AG09319 (cell line): Measurements from ENCODE around the gene TMEM225B.
"Not testable (repeated sequence)": the region's sequence is repeated elsewhere in the genome, so short reads cannot be mapped to it uniquely, and the experiment has no call there.

ENCODE experiments used
- DNase-seq: peaks from one replicate; pipeline ENCODE4 v3.0.0-alpha.2; 2010; ENCODE audit warnings: low read depth; ENCODE audit errors: extremely low read depth
- TF ChIP-seq, protein P1 (sequence below): IDR thresholded peaks from 2 replicates; pipeline ENCODE4 v1.5.1; 2011; ENCODE audit warnings: low read depth, mild to moderate bottlenecking, inconsistent platforms, low read length, moderate library complexity

The TMEM225B gene

DNA sequence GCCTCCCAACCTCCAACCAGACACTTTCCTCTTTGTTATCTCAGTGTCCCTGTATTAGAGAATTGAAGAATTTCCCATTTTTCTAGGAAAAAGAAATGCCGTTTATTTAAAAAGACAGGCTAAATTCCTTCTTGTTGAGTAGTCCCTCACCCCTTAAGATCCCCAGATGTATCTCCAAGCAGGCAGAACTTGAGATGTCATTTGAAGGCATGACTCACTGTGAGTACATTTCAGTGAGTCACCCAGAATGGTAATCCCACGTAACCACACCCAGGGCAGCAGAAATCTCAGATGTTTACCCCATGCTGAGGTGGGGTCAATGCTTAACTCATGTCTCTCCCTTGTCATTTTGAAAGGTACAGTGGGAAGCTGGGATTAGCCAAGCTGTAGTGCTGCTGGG lies 35.2 kb upstream of the TMEM225B start:
- peak; percentile 92 for DNase-seq
- TF ChIP-seq, protein P1, sequence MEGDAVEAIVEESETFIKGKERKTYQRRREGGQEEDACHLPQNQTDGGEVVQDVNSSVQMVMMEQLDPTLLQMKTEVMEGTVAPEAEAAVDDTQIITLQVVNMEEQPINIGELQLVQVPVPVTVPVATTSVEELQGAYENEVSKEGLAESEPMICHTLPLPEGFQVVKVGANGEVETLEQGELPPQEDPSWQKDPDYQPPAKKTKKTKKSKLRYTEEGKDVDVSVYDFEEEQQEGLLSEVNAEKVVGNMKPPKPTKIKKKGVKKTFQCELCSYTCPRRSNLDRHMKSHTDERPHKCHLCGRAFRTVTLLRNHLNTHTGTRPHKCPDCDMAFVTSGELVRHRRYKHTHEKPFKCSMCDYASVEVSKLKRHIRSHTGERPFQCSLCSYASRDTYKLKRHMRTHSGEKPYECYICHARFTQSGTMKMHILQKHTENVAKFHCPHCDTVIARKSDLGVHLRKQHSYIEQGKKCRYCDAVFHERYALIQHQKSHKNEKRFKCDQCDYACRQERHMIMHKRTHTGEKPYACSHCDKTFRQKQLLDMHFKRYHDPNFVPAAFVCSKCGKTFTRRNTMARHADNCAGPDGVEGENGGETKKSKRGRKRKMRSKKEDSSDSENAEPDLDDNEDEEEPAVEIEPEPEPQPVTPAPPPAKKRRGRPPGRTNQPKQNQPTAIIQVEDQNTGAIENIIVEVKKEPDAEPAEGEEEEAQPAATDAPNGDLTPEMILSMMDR = no peak

DNA sequence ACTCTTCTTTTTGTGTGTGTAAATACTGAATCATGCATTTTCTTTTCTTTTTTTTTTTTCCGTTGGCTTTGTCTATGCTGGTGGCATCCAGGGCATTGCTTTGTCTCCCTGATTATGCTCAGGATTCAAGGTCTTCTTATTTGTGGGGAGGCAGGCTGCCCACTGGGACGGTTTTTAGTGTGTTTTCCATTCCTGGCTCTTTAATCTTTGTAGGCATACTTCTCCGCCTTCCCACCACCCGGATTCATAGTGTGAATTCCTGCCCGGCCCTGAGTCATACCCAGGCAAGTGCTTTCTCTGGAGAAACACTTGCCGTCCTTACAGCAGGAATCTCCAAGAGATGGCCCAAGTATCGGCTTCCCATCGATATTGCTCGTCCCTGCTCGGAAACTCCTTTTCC lies 34.4 kb upstream of the TMEM225B start:
- TF ChIP-seq, protein P1 = no peak
- peak; percentile 29 for DNase-seq

- not testable (repeated sequence) for DNase-seq
These were observed 29.3 kb upstream of the TMEM225B start for GRCh38 chr7:99568770-99569169.

DNA sequence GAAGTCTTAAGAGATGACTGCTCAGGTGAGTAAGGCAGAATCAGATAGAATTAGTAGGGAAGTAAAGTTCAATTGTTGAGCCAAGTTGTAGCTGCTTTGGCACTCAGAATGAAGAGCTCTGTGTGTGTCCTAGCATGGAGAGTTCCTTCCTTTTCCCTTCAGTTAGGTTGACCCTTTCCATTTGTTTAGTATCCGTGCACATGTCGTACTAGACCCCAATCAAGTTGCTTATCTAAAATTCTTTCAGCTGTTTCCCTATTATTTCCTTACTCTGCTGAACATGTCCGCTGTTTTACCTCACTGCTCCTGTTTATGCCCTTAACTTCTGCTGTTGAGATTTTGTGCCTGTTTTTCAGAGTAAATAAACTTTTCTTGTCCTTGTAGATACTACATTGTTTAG lies 26.3 kb upstream of the TMEM225B start:
- no peak for DNase-seq
- TF ChIP-seq, protein P1 = no peak

GRCh38 chr7:99573257-99573656 lies 24.8 kb upstream of the TMEM225B start:
- TF ChIP-seq, protein P1 = no peak
- DNase-seq = no peak

DNA sequence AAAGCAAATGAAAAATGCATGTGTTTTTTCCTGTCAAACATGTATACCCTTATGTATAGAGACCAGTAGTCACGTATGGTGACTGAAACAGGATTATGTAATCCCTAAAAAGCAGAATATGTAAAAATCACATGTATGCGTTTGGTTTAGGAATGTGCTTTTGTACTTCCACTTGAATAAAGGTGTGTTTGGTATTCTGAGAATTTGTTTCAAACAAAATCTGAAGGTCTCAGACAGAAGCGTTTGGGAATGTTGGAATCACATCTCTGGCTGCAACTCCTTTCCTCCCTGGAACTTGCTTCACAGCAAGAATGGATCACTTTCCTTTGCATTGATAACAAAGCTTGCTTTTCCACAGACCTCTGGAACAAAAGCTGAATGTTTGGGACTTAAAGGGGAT lies 21.8 kb upstream of the TMEM225B start:
- no peak for DNase-seq
- TF ChIP-seq, protein P1 = no peak

DNA sequence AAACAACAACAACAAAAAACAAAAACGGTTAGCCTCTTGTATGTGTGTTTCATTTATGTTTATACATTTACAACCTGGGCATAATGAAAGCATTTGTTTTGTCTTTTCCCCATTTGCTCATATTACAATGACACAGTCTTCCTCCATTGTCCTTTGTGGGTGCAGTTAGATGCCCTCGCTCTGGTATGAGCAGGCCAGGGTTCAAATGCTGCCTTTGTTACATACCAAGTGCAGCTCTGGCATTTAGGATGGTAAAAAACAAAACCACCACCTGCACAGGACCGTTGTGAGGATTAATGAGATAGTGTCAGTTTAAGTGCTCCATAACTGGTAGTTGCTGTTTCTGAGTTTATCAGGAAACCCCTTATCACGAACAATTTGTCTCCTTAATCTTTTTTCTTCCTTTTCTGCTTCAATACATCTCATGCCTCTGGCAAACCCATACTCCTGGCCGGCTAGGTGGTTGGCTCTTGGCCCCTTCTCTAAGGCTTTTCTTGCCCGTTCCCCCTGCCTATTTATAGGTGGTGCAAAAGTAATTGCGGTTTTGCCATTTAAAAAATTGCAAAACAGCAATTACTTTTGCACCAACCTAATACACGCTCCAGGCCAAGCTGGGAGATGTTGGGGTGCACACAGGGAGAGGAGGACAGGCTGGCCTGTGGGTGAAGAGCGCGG lies 18.6 kb upstream of the TMEM225B start:
- no peak for DNase-seq
- TF ChIP-seq, protein P1 = no peak
